Measurements from ENCODE around the gene SH3PXD2A. TPM values are rescaled to one million over a fixed set of nuclear protein-coding genes. Genes with fewer than 3 reads are reported as not detected.

SH3PXD2A gene
- total and polyA plus RNA-seq, 3 donors from 2014 or later = 10.8 to 12.1 (median 12.0) TPM

GRCh38 chr10:103756277-103756869 is 99.0 kb downstream of the SH3PXD2A start:
- no peaks in the 10 kb centered on the region for H3K36me3 ChIP-seq (ENCODE audit: low read depth, missing control alignments)
- intact Hi-C loops (cut with DNase I; ENCODE audit: low total_unique reads) = no loop called here
- H3K4me3 ChIP-seq = no peak overlapping the region
- TF ChIP-seq POLR2A (IDR thresholded peaks at IDR 0.05) (no peak), CTCF (IDR thresholded peaks at IDR 0.05) (no peak)
- no peak for DNase-seq
- H3K4me1 ChIP-seq = peaks cover 24% of the 10 kb centered on the region
- H3K27ac ChIP-seq = no peak overlapping the region
- WGBS, 2 donors = 55 to 71% methylated on average over 2 to 8 of the region's 8 CpGs
- no peaks in the 10 kb centered on the region for H3K27me3 ChIP-seq
- no peaks in the 10 kb centered on the region for H3K9me3 ChIP-seq

- WGBS, 2 donors = 86% methylated on average over 3 of the region's 3 CpGs
- Histone ChIP-seq H3K4me1 (peaks cover 13% of the 10 kb centered on the region), H3K9me3 (no peaks in the 10 kb centered on the region), H3K36me3 (ENCODE audit: low read depth, missing control alignments) (no peaks in the 10 kb centered on the region), H3K27me3 (no peaks in the 10 kb centered on the region), H3K4me3 (no peak overlapping the region), H3K27ac (no peak overlapping the region)
- peak; percentile 62 for DNase-seq
- no peak for TF ChIP-seq POLR2A (IDR thresholded peaks at IDR 0.05)
- peak; percentile 56 to 92 (median 59) for TF ChIP-seq CTCF (IDR thresholded peaks at IDR 0.05)
- intact Hi-C loops (cut with DNase I; ENCODE audit: low total_unique reads) = no loop called here
These were observed 102.6 kb downstream of the SH3PXD2A start for GRCh38 chr10:103752680-103753248.

- WGBS, 2 donors = 51 to 55% methylated on average over 7 of the region's 7 CpGs
- no peak overlapping the region for H3K27ac ChIP-seq
These were observed 103.6 kb downstream of the SH3PXD2A start for GRCh38 chr10:103751667-103752290.

GRCh38 chr10:103750836-103751235 is 104.5 kb downstream of the SH3PXD2A start:
- Histone ChIP-seq H3K36me3 (ENCODE audit: low read depth, missing control alignments) (no peaks in the 10 kb centered on the region), H3K27me3 (no peaks in the 10 kb centered on the region), H3K9me3 (no peaks in the 10 kb centered on the region), H3K27ac (no peak overlapping the region), H3K4me1 (peaks cover 6% of the 10 kb centered on the region), H3K4me3 (no peak overlapping the region)
- intact Hi-C loops (cut with DNase I; ENCODE audit: low total_unique reads) = no loop called here
- WGBS, 2 donors = 80 to 97% methylated on average over 5 of the region's 5 CpGs
- no peak for DNase-seq
- no peak for TF ChIP-seq POLR2A (IDR thresholded peaks at IDR 0.05)
- TF ChIP-seq CTCF (IDR thresholded peaks at IDR 0.05) = no peak

More at GRCh38 chr10:103751667-103752290, 103.6 kb downstream of the SH3PXD2A start:
- no peak for DNase-seq
- intact Hi-C loops (cut with DNase I; ENCODE audit: low total_unique reads) = no loop called here
- no peak overlapping the region for H3K4me3 ChIP-seq
- peaks cover 6% of the 10 kb centered on the region for H3K4me1 ChIP-seq
- no peaks in the 10 kb centered on the region for H3K36me3 ChIP-seq (ENCODE audit: low read depth, missing control alignments)
- no peaks in the 10 kb centered on the region for H3K9me3 ChIP-seq
- no peak for TF ChIP-seq POLR2A (IDR thresholded peaks at IDR 0.05)
- TF ChIP-seq CTCF (IDR thresholded peaks at IDR 0.05) = no peak
- no peaks in the 10 kb centered on the region for H3K27me3 ChIP-seq
